KMS-11 (cell line): ENCODE measurements around the gene ZNF593OS.
A peak's percentile ranks its signal among the peaks of the same experiment; 100 is the strongest.

Experiments
- H2AFZ ChIP-seq: fragments of 200-600 bp; sonication (generic); 2 replicates; pipeline ENCODE4 v1.6.1; 2016; ENCODE audit warnings: antibody characterized with exemption, mixed run types, low read depth
- H3K27ac ChIP-seq: fragments of 200-600 bp; sonication (generic); 2 replicates; pipeline ENCODE4 v1.6.1; 2016; ENCODE audit warnings: mild to moderate bottlenecking, mixed run types
- H3K27me3 ChIP-seq: fragments of 200-600 bp; sonication (generic); 2 replicates; pipeline ENCODE4 v1.6.1; 2017; ENCODE audit warnings: mild to moderate bottlenecking, low read depth, mixed run types, moderate library complexity; ENCODE audit not compliant: insufficient read depth
- H3K36me3 ChIP-seq: fragments of 200-600 bp; sonication (generic); 2 replicates; pipeline ENCODE4 v1.6.1; 2017; ENCODE audit warnings: mild to moderate bottlenecking, mixed run types; ENCODE audit not compliant: insufficient read depth
- H3K4me1 ChIP-seq: fragments of 200-600 bp; sonication (generic); 2 replicates; pipeline ENCODE4 v1.6.1; 2016; ENCODE audit warnings: mild to moderate bottlenecking, low read depth, mixed run types; ENCODE audit not compliant: poor library complexity, severe bottlenecking
- H3K4me2 ChIP-seq: fragments of 200-600 bp; sonication (generic); 2 replicates; pipeline ENCODE4 v1.7.0; 2016; ENCODE audit warnings: mild to moderate bottlenecking, mixed run types
- H3K4me3 ChIP-seq: fragments of 200-600 bp; sonication (generic); IDR thresholded peaks from 2 replicates; pipeline ENCODE4 v1.6.1; 2017; ENCODE audit warnings: low read depth, low read length, mixed read lengths; ENCODE audit not compliant: insufficient read depth
- H3K79me2 ChIP-seq: fragments of 200-600 bp; sonication (generic); 2 replicates; pipeline ENCODE4 v1.6.1; 2016; ENCODE audit warnings: low read depth, mixed run types; ENCODE audit not compliant: insufficient read depth
- H3K9ac ChIP-seq: fragments of 200-600 bp; sonication (generic); 2 replicates; pipeline ENCODE4 v1.6.1; 2016; ENCODE audit warnings: mild to moderate bottlenecking, mixed run types
- H4K20me1 ChIP-seq: fragments of 200-600 bp; sonication (generic); 2 replicates; pipeline ENCODE4 v1.6.1; 2016; ENCODE audit warnings: mild to moderate bottlenecking, mixed run types; ENCODE audit not compliant: insufficient read depth
- CTCF ChIP-seq: fragments of 200-600 bp; sonication (generic); conservative IDR thresholded peaks from 2 replicates; pipeline ENCODE4 v1.6.1; 2017; ENCODE audit warnings: low read depth, mild to moderate bottlenecking, antibody characterized with exemption, low read length, moderate library complexity, mixed read lengths

ZNF593OS gene

DNA sequence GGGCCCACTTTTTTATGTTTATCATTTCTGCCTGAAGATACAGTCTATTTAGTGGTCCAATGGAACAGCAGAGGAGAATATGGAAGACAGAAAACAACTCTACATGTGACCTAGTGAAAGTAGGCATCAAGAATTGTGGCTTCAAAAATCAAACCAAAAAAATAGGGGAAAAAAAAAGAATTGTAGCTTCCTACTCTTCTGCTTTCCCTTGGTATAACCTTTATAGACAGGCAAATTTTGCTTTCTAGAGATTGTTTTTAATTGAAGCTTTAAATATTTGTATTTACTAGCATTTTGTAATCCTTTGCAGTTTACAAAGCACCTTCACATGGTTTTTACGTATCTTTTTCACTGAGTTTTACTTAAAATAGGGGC is 45.7 kb downstream of the ZNF593OS start:
- TF ChIP-seq CTCF, result no peak
- Histone ChIP-seq H3K9ac (peak overlapping the region; percentile 40; the same call in 1 of the 2 replicates), H3K4me2 (peak overlapping the region; percentile 67), H3K4me1 (peaks cover 64% of the 10 kb centered on the region), H4K20me1 (no peaks in the 10 kb centered on the region), H3K4me3 (peak overlapping the region; percentile 74), H3K27ac (peak overlapping the region; percentile 74), H3K27me3 (no peaks in the 10 kb centered on the region), H3K36me3 (no peaks in the 10 kb centered on the region), H3K79me2 (peaks cover 3% of the 10 kb centered on the region; the same call in 1 of the 2 replicates), H2AFZ (no peak overlapping the region)

- H4K20me1 ChIP-seq, result no peaks in the 10 kb centered on the region
- peak overlapping the region; percentile 67 for H3K4me2 ChIP-seq
- no peaks in the 10 kb centered on the region for H3K27me3 ChIP-seq
- H3K4me1 ChIP-seq, result peaks cover 69% of the 10 kb centered on the region
- no peak overlapping the region for H3K4me3 ChIP-seq
- H3K36me3 ChIP-seq, result no peaks in the 10 kb centered on the region
- no peak overlapping the region for H3K9ac ChIP-seq
- H3K27ac ChIP-seq, result peak overlapping the region; percentile 74; the same call in 1 of the 2 replicates
- no peak for TF ChIP-seq CTCF
- no peak overlapping the region for H2AFZ ChIP-seq
- H3K79me2 ChIP-seq, result peaks cover 3% of the 10 kb centered on the region; the same call in 1 of the 2 replicates
Observed at GRCh38 chr1:26125382-26125781, 46.2 kb downstream of the ZNF593OS start.

- Histone ChIP-seq H3K79me2 (peaks cover 3% of the 10 kb centered on the region; the same call in 1 of the 2 replicates), H3K4me1 (peaks cover 76% of the 10 kb centered on the region), H3K36me3 (no peaks in the 10 kb centered on the region), H4K20me1 (no peaks in the 10 kb centered on the region), H3K4me3 (no peak overlapping the region), H3K4me2 (peak overlapping the region; percentile 67; the same call in 1 of the 2 replicates), H3K27me3 (no peaks in the 10 kb centered on the region), H3K27ac (no peak overlapping the region; the same call in 1 of the 2 replicates), H3K9ac (no peak overlapping the region), H2AFZ (no peak overlapping the region)
- no peak for TF ChIP-seq CTCF
Observed at GRCh38 chr1:26124418-26125331, 47.0 kb downstream of the ZNF593OS start.

DNA sequence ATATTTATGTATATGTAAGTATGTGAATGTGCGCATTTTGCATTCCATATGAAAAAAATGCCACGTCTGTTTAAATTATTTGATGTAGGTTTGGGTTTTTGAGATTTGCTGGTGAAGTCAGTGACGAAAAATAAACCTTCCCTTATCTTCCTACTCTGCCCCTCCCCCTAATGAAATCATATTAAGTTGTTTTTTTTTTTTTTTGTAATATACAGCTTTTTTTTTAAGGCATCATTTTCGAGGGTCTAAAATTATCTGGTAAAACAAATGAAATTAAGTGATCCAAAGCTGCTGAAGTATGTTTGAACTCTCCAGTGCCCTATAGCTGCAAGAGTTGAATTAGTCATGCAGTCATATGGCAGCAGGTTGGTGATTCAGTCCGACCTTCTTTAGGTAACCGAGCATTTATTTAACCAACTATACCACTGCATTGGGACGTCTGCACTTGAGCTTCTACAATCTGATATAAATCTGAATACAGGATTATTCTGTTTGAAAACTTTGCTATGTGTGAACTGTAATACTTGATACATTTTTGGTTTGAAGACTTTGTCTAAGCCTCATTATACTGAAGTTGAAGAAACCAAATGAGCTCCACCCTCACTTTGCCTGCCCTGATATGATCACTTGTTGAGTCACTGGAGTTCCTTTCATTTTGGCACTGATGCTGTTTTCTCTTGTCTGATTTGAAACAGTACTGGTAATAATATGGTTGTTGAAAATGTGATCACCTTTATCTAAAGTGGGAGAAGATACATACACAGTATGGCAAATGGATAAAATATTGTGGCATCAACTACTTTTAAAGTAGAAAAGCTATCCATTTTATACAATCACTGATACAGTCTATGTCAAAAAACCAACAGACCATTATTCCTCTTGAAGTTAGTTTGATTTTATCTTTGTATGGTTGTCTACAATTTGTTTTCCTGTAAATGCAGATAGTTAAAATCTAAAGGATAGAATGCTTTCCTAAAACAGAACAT is 48.4 kb downstream of the ZNF593OS start:
- Histone ChIP-seq H3K4me2 (no peak overlapping the region), H3K27me3 (no peaks in the 10 kb centered on the region), H3K9ac (no peak overlapping the region), H4K20me1 (no peaks in the 10 kb centered on the region), H3K36me3 (no peaks in the 10 kb centered on the region), H3K4me1 (peaks cover 90% of the 10 kb centered on the region), H3K4me3 (no peak overlapping the region), H3K27ac (no peak overlapping the region), H3K79me2 (peaks cover 3% of the 10 kb centered on the region; the same call in 1 of the 2 replicates), H2AFZ (no peak overlapping the region)
- no peak for TF ChIP-seq CTCF
